ENCODE measurements around the gene GUCD1. TPM values are rescaled to one million over a fixed set of nuclear protein-coding genes. Genes with fewer than 3 reads are reported as not detected.
A peak's percentile ranks its signal among the peaks of the same experiment; 100 is the strongest.

The GUCD1 gene
- total and polyA plus RNA-seq, 10 of the 15 experiments (the other 5 are each of a cell fraction or from before 2014, with no cell fraction given): 56.0 to 177 (median 88.2) TPM

DNA sequence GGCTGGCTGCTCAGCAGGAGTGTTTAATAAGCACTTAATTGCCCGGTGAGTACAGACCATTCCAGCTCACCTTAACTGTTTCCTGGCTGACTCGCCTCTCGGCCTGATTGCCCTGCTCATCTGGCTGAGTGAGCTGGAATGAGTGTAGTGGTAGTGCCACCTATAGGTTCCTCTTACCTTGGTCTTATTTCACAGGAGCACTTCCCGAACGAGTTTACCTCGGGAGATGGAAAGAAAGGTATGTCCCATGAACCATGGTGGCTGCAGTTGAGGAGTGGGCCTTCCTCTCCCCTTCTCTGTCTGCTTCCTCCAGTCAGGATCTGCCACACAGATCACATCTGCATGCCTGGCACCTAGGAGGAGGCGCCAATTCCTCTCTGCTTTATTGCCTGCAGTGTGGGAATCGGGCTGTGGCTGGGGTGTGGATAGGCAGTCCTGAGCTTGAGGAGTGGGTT lies 33.1 kb downstream of the GUCD1 start (continued):
- TF ChIP-seq, protein P1, sequence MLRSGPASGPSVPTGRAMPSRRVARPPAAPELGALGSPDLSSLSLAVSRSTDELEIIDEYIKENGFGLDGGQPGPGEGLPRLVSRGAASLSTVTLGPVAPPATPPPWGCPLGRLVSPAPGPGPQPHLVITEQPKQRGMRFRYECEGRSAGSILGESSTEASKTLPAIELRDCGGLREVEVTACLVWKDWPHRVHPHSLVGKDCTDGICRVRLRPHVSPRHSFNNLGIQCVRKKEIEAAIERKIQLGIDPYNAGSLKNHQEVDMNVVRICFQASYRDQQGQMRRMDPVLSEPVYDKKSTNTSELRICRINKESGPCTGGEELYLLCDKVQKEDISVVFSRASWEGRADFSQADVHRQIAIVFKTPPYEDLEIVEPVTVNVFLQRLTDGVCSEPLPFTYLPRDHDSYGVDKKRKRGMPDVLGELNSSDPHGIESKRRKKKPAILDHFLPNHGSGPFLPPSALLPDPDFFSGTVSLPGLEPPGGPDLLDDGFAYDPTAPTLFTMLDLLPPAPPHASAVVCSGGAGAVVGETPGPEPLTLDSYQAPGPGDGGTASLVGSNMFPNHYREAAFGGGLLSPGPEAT (IDR thresholded peaks at IDR 0.05; ENCODE audit: low read depth): 0 out of 2 replicates have a peak, but pooled peaks have one; percentile 22
- TF ChIP-seq RUNX3 (IDR thresholded peaks at IDR 0.05; ENCODE audit: low read length) (no peak), RB1 (IDR thresholded peaks at IDR 0.05; ENCODE audit: borderline replicate concordance) (peak; percentile 21; the same call in 1 of the 2 replicates), BMI1 (IDR thresholded peaks at IDR 0.05; ENCODE audit: borderline replicate concordance) (no peak)
- TF ChIP-seq, protein P2, sequence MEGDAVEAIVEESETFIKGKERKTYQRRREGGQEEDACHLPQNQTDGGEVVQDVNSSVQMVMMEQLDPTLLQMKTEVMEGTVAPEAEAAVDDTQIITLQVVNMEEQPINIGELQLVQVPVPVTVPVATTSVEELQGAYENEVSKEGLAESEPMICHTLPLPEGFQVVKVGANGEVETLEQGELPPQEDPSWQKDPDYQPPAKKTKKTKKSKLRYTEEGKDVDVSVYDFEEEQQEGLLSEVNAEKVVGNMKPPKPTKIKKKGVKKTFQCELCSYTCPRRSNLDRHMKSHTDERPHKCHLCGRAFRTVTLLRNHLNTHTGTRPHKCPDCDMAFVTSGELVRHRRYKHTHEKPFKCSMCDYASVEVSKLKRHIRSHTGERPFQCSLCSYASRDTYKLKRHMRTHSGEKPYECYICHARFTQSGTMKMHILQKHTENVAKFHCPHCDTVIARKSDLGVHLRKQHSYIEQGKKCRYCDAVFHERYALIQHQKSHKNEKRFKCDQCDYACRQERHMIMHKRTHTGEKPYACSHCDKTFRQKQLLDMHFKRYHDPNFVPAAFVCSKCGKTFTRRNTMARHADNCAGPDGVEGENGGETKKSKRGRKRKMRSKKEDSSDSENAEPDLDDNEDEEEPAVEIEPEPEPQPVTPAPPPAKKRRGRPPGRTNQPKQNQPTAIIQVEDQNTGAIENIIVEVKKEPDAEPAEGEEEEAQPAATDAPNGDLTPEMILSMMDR (IDR thresholded peaks at IDR 0.05 in 2 of 3, conservative IDR thresholded peaks at IDR 0.05 in 1 of 3; ENCODE audit: control insufficient read depth in 2 of 3, extremely low read depth in 1 of 3, insufficient read depth in 1 of 3, low read depth in 3 of 3, low read length in 3 of 3): peak; percentile 58 to 87 (median 61); a peak in 5 of 6 replicates

DNA sequence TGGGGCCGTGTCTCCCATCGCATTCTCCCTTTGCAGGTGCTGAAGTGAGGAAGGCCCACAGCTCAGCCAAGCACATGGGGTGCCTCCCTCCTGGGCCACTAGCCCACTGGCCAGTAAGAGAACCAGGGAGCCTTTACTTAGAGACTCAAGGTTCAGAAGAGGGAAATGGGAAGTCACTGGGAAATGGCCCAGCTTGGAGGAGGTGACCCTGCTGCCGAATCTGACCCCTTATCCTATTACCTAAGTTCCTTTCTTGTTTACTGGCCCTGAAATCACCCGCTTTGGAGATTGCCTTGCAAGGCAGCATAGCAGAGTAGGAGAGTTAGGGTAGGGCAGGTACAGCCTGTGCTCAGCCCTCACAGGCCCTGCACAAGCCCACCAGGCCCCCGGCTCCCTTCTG lies 35.4 kb downstream of the GUCD1 start:
- peaks cover 27% of the 10 kb centered on the region for H3K4me1 ChIP-seq (ENCODE audit: control insufficient read depth, insufficient read depth, low read length)
- in situ Hi-C loops (cut with MboI): loop anchor here (5.0 kb wide), 1 partner anchor 87 kb away; no protein-coding TSS in a partner anchor
- DNase-seq (ENCODE audit: low read depth, low spot score) (no peak), ATAC-seq (no peak), FAIRE-seq (no peak)
- SMC1A ChIA-PET (ENCODE audit: uncharacterized antibody, unreplicated experiment): no interaction called here
- no peaks in the 10 kb centered on the region for H3K9me3 ChIP-seq (replicated peaks; ENCODE audit: control insufficient read depth, insufficient read depth, low read length)
- H3K4me3 ChIP-seq: no peak overlapping the region
- H4K20me1 ChIP-seq (ENCODE audit: control insufficient read depth, insufficient read depth): no peaks in the 10 kb centered on the region
- TF ChIP-seq DPF2 (IDR thresholded peaks at IDR 0.05): no peak
- 100% methylated on average over 5 of the region's 5 CpGs for whole genome bisulfite sequencing (ENCODE audit: insufficient coverage, insufficient replicate concordance, low lambda C conversion rate, missing lambda C conversion rate)
- H2AFZ ChIP-seq (ENCODE audit: control insufficient read depth, low read depth, low read length): no peak overlapping the region
- H3K9ac ChIP-seq (ENCODE audit: control insufficient read depth, insufficient read depth, low read length): no peak overlapping the region
- intact Hi-C loops (cut with micrococcal nuclease; ENCODE audit: unreplicated experiment): no loop called here
- no peak overlapping the region for H3K4me2 ChIP-seq (ENCODE audit: control insufficient read depth, insufficient read depth)
- CTCF ChIA-PET: interaction anchor here (0.8 to 5.8 kb wide), 5 partner anchors 10 to 96 kb away, joined by 3 to 39 read pairs (median 7); no protein-coding TSS in a partner anchor
- no peaks in the 10 kb centered on the region for H3K27me3 ChIP-seq (replicated peaks in 1 of 2; ENCODE audit: control insufficient read depth in 2 of 2, insufficient read depth in 2 of 2, low read length in 1 of 2)
- POLR2A ChIA-PET: interaction anchor here (1.1 kb wide), 1 partner anchor 97 kb away, joined by 3 read pairs; no protein-coding TSS in a partner anchor
- H3K79me2 ChIP-seq (ENCODE audit: control insufficient read depth, insufficient read depth, low read length): no peaks in the 10 kb centered on the region
- no peak overlapping the region for H3K27ac ChIP-seq (ENCODE audit: control insufficient read depth, insufficient read depth)
- no peaks in the 10 kb centered on the region for H3K36me3 ChIP-seq (ENCODE audit: control insufficient read depth in 2 of 2, insufficient read depth in 2 of 2, low read length in 1 of 2)
- BruUV-seq (replicated peaks): no TSS peak
- RAD21 ChIA-PET (ENCODE audit: unreplicated experiment): interaction anchor here (1.0 kb wide), 1 partner anchor 82 kb away, joined by 3 read pairs; no protein-coding TSS in a partner anchor

Measured in GM12878 (cell line).